HG02938 (cell line): ENCODE results near the gene RMI2.

Source experiments
- ATAC-seq: cut with Tn5 transposase; IDR thresholded peaks from one replicate; pipeline ENCODE4 v1.9.1; 2021; ENCODE audit warnings: mild to moderate bottlenecking, moderate library complexity; ENCODE audit not compliant: unreplicated experiment

Gene RMI2

GRCh38 chr16:11327277-11328171, 17.7 kb upstream of the RMI2 start:
- ATAC-seq: peak; percentile 31

DNA sequence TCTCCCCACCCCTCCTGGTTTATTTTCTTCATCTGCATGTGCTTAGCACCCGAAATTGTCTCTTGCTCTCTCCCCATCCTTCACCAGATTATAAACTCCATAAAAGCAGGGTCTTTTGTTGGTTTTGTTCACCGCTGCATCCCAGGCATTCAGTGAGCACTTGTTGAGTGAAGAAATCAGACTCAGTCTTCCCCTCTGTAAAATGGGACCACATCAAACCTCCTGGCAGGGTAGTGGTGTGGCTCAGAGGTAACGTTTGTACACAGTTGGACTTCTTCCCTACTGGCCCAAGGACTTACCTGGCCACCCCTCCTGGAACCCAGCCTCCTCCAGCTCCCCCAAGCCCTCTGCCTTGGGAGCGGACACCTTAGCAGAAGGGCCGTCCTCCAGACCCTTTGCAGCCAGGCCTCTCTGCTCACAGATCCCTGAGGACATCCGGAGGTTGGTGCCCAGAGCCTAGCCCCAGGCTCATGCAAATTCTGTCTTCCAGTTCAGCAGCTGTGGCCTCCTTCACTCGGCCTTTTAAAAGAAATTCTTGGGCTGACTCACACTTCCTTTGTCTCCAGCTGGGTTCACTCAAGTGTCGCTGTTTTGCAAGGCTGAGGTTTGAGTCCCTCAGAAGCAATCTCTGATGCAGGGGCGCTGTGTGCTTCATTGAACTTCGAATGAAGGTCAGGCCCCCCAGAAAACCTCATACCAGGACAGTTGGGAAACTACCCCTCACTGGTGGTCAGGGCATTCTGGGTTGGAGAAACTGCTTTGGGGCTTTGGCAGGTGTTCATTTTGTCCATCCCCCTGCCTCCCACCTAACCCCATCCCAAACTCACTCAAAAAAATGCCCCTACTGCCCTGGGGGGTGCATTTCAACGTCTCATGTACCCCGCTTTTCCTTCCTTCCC, 16.8 kb upstream of the RMI2 start:
- peak; percentile 77 for ATAC-seq

GRCh38 chr16:11329071-11329491, 16.2 kb upstream of the RMI2 start:
- no peak for ATAC-seq

DNA sequence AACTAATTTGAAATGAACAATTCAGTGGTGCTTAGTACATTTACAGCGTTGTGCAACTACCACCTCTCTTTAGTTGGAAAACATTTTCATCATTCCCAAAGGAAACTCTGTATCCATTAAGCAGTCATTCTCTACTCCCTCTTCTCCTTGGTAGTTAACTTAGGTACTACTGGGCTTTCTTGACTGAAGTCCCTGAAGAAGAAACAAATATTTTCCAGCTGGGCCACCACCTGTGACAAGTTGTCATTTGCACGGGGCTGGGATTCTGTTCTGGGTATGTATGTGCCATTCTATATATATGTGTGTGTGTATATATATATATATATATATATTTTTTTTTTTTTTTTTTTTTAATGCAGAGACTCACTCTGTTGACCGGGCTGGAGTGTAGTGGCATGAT, 15.4 kb upstream of the RMI2 start:
- ATAC-seq: no peak

- no peak for ATAC-seq
Measured at GRCh38 chr16:11330526-11331237, 14.6 kb upstream of the RMI2 start.

DNA sequence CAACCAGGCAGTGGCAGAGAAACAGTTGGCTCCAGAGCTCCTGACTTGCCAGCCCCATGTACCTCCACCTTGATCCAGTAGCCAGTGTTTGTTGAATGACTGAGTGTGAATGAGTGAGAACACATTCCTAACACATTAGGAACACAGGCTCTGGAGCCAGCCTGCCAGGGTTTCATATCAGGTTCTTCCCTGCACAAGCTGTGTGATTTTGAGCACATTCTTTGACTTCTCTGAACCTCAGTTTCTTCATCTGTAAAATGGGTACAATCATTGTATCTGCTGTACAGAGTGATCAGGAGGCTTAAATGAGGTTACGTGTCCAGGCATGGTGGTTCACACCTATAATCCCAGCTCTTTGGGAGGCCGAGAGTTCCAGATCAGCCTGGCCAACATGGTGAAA, 13.3 kb upstream of the RMI2 start:
- ATAC-seq: no peak

GRCh38 chr16:11333010-11333409, 12.2 kb upstream of the RMI2 start:
- ATAC-seq: no peak

DNA sequence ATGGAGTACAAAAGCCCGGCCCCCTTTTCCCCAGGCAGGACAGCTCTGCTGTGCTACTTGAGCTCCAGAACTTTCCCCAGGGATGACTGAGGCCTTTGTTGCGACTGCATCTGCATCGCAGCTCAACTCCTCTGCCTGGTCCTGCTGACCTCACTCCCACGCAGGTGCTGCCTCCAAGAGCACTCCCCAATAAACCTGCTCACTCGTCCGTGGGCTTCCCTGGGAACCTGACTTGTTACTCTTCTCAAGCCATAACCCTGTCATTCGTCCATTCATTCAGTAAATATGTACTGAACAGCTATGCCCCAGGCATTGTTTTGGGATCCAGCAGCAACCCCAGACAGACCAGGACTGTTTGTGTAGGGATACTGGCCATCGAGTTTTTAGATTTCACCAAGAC, 11.6 kb upstream of the RMI2 start:
- no peak for ATAC-seq

DNA sequence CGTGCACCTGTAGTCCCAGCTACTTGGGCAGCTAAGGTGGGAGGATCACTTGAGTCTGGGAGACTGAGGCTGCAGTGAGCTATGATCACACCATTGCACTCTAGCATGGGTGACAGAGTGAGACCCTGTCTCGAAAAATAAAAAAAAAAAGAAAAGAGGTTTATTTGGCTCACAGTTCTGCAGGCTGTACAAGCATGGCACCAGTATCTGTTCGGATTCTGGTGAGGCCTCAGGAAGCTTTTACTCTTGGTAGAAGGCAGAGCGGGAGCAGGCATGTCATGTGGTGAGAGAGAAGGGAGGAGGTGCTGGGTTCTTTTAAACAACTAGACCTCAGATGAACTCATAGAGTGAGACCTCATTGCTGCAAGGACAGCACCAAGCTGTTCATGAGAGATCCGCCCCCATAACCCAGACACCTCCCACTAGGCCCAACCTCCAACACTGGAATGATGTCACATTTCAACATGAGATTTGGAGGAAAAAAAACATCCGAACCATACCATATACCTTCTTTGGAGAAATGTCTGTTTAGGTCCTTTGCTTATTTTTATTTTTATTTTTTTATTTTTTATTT, 10.3 kb upstream of the RMI2 start:
- no peak for ATAC-seq

GRCh38 chr16:11339075-11339474, 6.2 kb upstream of the RMI2 start:
- no peak for ATAC-seq

DNA sequence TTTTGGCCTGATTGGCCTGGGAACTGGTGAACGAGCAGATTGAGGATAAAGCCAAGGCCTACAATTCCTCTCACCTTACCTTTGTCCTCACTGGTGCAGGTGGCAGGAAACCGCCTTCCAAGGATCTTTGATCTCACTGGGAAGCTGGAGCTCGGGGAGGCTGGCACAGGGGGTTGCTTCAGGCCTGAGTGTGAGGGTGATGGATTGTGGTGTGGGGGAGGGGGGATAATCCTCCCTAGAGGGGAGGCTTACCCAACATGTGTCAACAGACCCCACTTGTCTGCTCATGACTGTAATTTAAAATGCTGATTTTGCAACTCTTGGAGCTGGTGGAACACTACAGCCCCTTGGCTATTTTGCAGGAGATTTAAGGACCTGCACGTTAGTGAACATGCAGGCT, 4.5 kb upstream of the RMI2 start:
- ATAC-seq: no peak

GRCh38 chr16:11341371-11341770, 3.9 kb upstream of the RMI2 start:
- ATAC-seq: no peak

DNA sequence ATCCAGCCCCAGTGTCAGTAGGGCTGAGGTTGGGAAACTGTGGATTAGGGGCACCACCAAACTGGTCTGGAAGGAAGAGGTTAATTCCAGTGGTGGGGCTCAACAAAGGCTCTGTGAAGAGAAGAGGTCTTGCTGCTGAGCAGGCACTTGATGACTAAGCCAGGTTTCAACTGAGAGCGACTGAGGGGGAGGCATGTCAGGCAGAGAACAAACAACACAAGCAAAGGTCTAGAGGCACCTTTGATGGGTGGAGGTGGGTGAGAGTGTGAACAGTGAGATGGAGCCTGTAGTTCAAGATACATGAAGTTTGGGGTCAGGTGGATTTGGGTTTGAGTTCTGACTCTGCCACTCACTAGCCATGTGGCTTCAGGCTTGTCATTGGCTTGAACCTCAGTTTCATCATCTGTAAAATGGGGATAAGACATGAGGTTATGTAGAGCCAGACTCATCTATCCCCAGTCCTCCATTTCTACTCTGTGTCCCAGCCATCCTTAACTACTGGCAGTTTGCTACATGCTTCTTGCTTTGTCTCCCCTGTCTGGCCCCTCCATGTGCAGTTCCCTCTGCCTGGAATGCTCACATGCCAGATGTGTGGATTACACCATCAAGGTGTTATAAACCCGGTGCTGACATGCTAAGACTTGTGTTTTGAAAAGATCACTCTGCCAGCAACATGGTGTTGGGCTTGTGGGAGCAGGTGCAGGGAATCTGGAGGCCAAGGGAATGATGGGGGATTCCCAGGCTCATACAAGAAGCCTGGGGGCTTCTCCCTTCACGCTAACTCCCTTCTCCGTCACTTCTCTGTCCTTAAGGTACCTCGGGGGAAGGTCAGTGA, 3.0 kb upstream of the RMI2 start:
- ATAC-seq: no peak

DNA sequence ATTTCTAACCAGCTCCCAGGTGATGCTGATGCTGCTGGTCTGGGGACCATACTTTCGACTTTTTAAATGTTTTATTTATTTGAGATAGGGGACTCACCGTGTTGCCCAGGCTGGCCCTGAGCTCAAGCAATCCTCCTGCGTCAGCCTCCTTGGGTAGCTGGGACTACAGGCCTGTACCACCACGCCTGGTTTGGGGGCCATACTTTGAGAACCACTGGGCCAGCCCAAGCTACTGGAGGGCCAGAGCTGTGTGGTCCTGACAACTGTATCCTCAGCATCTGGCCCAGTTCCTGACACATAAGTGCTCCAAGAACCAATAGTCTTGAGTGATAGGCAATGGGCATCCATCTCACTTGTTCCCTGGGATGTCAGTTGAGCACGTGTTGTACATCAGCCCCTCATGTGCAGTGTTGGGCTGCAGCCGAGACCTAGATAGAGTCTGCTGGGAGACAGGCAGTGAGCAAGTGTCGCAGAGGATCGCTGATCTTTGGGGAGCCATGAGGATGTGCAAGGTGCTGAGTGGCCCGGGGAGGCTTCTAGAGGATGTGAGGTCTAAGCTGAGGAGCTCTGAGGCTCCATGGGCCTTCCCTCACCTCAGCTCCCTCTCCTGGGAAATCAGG, 1.6 kb downstream of the RMI2 start:
- no peak for ATAC-seq

- ATAC-seq: no peak
Measured at GRCh38 chr16:11347831-11348230, 2.6 kb downstream of the RMI2 start.

- ATAC-seq: no peak
Measured at GRCh38 chr16:11348737-11349598, 3.7 kb downstream of the RMI2 start.

DNA sequence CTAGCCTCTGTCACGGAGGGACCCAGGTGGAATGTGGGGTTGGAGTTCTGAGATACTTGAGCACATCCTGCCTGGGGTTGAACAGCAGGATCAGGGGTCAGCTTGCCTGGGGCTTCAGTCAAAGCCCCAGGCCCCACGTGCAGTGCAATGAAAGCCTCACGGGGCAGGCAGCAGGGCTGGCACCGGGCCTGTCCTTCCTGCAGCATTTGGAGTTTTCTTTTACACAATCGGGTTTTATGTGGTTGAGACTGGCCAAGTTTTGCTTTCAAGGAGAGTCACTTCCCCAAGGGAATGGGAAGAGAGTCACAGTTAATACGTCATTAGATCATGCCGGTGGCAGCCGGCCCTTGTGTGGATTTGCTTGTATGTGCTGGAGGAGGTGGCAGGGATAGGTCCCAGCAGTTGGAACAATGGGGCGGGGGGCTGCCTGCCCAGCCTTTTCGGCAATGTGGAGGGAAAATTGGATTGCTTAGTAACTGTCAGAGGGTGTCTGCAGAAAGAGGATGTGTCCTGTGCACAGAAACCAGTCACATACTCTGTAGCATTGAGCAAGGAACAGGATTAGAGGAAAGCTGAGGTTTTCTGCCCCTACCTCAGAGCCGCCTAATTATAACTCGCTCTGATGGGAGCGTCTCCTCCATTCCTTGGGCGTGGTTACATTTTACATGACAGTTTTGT, 4.5 kb downstream of the RMI2 start:
- ATAC-seq: no peak

- no peak for ATAC-seq
Measured at GRCh38 chr16:11350519-11350918, 5.3 kb downstream of the RMI2 start.
